A549 treated with AZD9567 at 1 μM for 4 hours (cell line): ENCODE measurements around the gene ST8SIA3. TPM values are rescaled to one million over a fixed set of nuclear protein-coding genes. Genes with fewer than 3 reads are reported as not detected.

Source experiments
- total RNA-seq: library from RNA; stranded (reverse); fragments of 200-300 nt; extraction: Qiagen RNA extraction; gene quantifications from 5 replicates; pipeline ENCODE4 v1.2.3, GENCODE V29; 2022; ENCODE audit not compliant: insufficient read depth

Gene ST8SIA3, protein sequence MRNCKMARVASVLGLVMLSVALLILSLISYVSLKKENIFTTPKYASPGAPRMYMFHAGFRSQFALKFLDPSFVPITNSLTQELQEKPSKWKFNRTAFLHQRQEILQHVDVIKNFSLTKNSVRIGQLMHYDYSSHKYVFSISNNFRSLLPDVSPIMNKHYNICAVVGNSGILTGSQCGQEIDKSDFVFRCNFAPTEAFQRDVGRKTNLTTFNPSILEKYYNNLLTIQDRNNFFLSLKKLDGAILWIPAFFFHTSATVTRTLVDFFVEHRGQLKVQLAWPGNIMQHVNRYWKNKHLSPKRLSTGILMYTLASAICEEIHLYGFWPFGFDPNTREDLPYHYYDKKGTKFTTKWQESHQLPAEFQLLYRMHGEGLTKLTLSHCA
- total RNA-seq = not detected in 5 replicates

DNA sequence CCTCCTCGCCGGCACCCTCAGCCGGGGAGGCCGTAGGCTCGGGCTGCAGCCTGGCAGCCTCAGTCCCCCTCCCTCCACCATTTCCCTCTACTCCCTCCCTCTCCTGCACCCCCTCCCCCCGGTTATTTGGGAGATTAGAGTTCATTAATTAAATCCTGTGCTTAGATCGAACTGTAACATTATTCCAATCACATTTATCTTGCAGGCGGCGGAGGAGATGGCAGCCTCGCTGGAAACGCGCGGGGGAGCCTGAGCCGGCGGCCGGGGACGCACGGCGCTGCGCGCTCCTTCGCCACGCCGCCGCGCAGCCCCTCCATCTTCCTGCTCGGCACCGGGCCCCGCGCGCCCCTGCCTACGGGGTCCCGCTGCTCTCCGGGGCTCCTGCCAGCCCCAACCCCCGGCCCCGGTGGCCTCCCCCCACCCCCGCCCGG, at the start of gene ST8SIA3:
Gene ST8SIA3 (plus strand): TSS at position 287 of the 431 bp plus-strand sequence. CDS start 290 bp downstream, outside the sequence.

Other genes with a start within 250 kb of the ST8SIA3 start
- not detected in 5 replicates for gene BOD1L2, start 205.5 kb upstream of the ST8SIA3 start, total RNA-seq
- 0.19 to 0.71 TPM (median 0.50 TPM) in 5 replicates for gene ONECUT2, start 82.8 kb downstream of the ST8SIA3 start, total RNA-seq
- 35.9 to 49.1 TPM (median 41.5 TPM) in 5 replicates for gene FECH, start 234.1 kb downstream of the ST8SIA3 start, total RNA-seq